A549 (cell line): Measurements from ENCODE around the gene CTNNBIP1. TPM values are rescaled to one million over a fixed set of nuclear protein-coding genes. Genes with fewer than 3 reads are reported as not detected.

ENCODE experiments used
- ATAC-seq, 2 experiments: fragments of 200-7000 bp in 1 of 2; fragments of >200 bp in 1 of 2; cut with Nextera tagmentation in 1 of 2; cut with Tn5 transposase in 1 of 2; 3 replicates each; pipeline versions ENCODE4 v1.8.0 to v1.9.1; 2018 to 2020; ENCODE audit warnings: mild to moderate bottlenecking in 1 of 2, moderate library complexity in 1 of 2
- CTCF ChIA-PET: fragments of 300-600 bp; sonication (Branson Sonifier 250); formaldehyde crosslinking; extraction: SDS; loops from one replicate; lab custom pipeline; 2021; ENCODE audit warnings: antibody characterized with exemption, inconsistent platforms; lab: Yijun Ruan, JAX
- POLR2A ChIA-PET: fragments of 350-600 bp; formaldehyde crosslinking; extraction: SDS; loops from one replicate; lab custom pipeline; 2021; ENCODE audit warnings: antibody characterized with exemption, inconsistent platforms; lab: Yijun Ruan, JAX
- DNase-seq, 2 experiments: peaks; one replicate each; pipeline versions ENCODE4 v3.0.0 to v3.0.0-alpha.2; 2011 to 2016; ENCODE audit warnings: low read depth in 1 of 2, low spot score in 1 of 2
- FAIRE-seq: peaks from 2 replicates; lab custom pipeline; 2011; peaks lifted over from hg19 to GRCh38; lab: Jason Lieb, UNC
- H3K27ac ChIP-seq, 2 experiments: fragments of >200 bp; sonication (Bioruptor Twin); formaldehyde crosslinking; 3 replicates each; pipeline ENCODE4 v1.5.1; 2016 to 2017
- H3K4me1 ChIP-seq: fragments of >200 bp; sonication (Bioruptor Twin); formaldehyde crosslinking; 3 replicates; pipeline ENCODE4 v1.6.1; 2016
- H3K4me2 ChIP-seq: fragments of >200 bp; sonication (Bioruptor Twin); formaldehyde crosslinking; 3 replicates; pipeline ENCODE4 v1.6.1; 2016
- H3K4me3 ChIP-seq: fragments of >200 bp; sonication (Bioruptor Twin); formaldehyde crosslinking; 3 replicates; pipeline ENCODE4 v1.5.1; 2016
- H3K9me3 ChIP-seq: fragments of >200 bp; sonication (Bioruptor Twin); formaldehyde crosslinking; 3 replicates; pipeline ENCODE4 v1.6.1; 2016
- CEBPB ChIP-seq, 2 experiments: fragments of >200 bp in 1 of 2; sonication (Bioruptor Twin) in 1 of 2; formaldehyde crosslinking in 1 of 2; IDR thresholded peaks; 2 replicates each; pipeline ENCODE4 v1.6.1; 2012 to 2016
- CHD4 ChIP-seq: fragments of 200-600 bp; sonication (generic); IDR thresholded peaks from 2 replicates; pipeline ENCODE4 v1.6.1; 2016; ENCODE audit warnings: antibody characterized with exemption, mild to moderate bottlenecking, borderline replicate concordance
- EP300 ChIP-seq, 2 experiments: fragments of >200 bp; sonication (Bioruptor Twin); formaldehyde crosslinking; IDR thresholded peaks; 2 replicates in 1 of 2; 3 replicates in 1 of 2; pipeline ENCODE4 v1.6.1; 2016 to 2017
- ESRRA ChIP-seq: fragments of 150-350 bp; IDR thresholded peaks from 2 replicates; pipeline ENCODE4 v1.6.1; 2014; ENCODE audit warnings: mild to moderate bottlenecking, low read length, borderline replicate concordance
- FOSB ChIP-seq: fragments of 250-450 bp; sonication (Bioruptor Pico); IDR thresholded peaks from 2 replicates; pipeline ENCODE4 v1.5.0; 2020; ENCODE audit warnings: mild to moderate bottlenecking, moderate library complexity
- FOSL2 ChIP-seq, 2 experiments: fragments of 450-650 bp in 1 of 2; fragments of >200 bp in 1 of 2; sonication (Bioruptor Twin) in 1 of 2; formaldehyde crosslinking; IDR thresholded peaks; 2 replicates each; pipeline versions ENCODE4 v1.5.0 to v1.6.1; 2016 to 2020; ENCODE audit warnings: mild to moderate bottlenecking in 1 of 2, moderate library complexity in 1 of 2
- FOXS1 ChIP-seq: fragments of 250-450 bp; sonication (Bioruptor Pico); IDR thresholded peaks from 2 replicates; pipeline ENCODE4 v1.5.0; 2020; ENCODE audit warnings: mild to moderate bottlenecking, moderate library complexity
- GATA3 ChIP-seq: IDR thresholded peaks from 2 replicates; pipeline ENCODE4 v1.6.1; 2012; ENCODE audit warnings: borderline replicate concordance
- HOXA7 ChIP-seq: fragments of 250-450 bp; sonication (Bioruptor Pico); IDR thresholded peaks from 2 replicates; pipeline ENCODE4 v1.5.0; 2020; ENCODE audit warnings: mild to moderate bottlenecking, moderate library complexity
- JUNB ChIP-seq: fragments of >200 bp; sonication (Bioruptor Twin); formaldehyde crosslinking; IDR thresholded peaks from 2 replicates; pipeline ENCODE4 v1.6.1; 2016
- MAX ChIP-seq: IDR thresholded peaks from 2 replicates; pipeline ENCODE4 v1.6.1; 2012
- MAZ ChIP-seq: fragments of 150-350 bp; IDR thresholded peaks from 2 replicates; pipeline ENCODE4 v1.6.1; 2014; ENCODE audit warnings: antibody characterized with exemption, low read depth, low read length, borderline replicate concordance
- NPAS2 ChIP-seq: fragments of 250-450 bp; sonication (Bioruptor Pico); IDR thresholded peaks from 2 replicates; pipeline ENCODE4 v1.8.0; 2022; ENCODE audit warnings: mild to moderate bottlenecking, moderate library complexity, borderline replicate concordance
- POLR2A ChIP-seq: IDR thresholded peaks from 2 replicates; pipeline ENCODE4 v1.6.1; 2012; ENCODE audit warnings: mild to moderate bottlenecking, low read length
- RARB ChIP-seq: fragments of 250-450 bp; sonication (Bioruptor Pico); IDR thresholded peaks from 2 replicates; pipeline ENCODE4 v1.8.0; 2021; ENCODE audit warnings: mild to moderate bottlenecking, moderate library complexity
- RCOR1 ChIP-seq: fragments of 150-350 bp; IDR thresholded peaks from 2 replicates; pipeline ENCODE4 v1.6.1; 2014; ENCODE audit warnings: antibody characterized with exemption, low read length, low read depth
- RFX5 ChIP-seq: fragments of 450-650 bp; IDR thresholded peaks from 2 replicates; pipeline ENCODE4 v1.7.1; 2014; ENCODE audit warnings: antibody characterized with exemption, mild to moderate bottlenecking, moderate library complexity
- SREBF2 ChIP-seq: fragments of 450-650 bp; IDR thresholded peaks from 2 replicates; pipeline ENCODE4 v1.6.1; 2014; ENCODE audit warnings: mild to moderate bottlenecking, moderate library complexity
- TFCP2L1 ChIP-seq: fragments of 250-450 bp; sonication (Bioruptor Pico); IDR thresholded peaks from 2 replicates; pipeline ENCODE4 v1.5.0; 2021; ENCODE audit warnings: mild to moderate bottlenecking
- WGBS: methylation state at CpG from one replicate; pipeline ENCODE4 v1.1.6; 2017; ENCODE audit errors: missing lambda C conversion rate; 5-methylcytosine and 5-hydroxymethylcytosine counted together
- polyA plus RNA-seq, 4 experiments: library from polyadenylated mRNA; depleted of rRNA in 3 of 4; stranded (reverse); fragments of >200 nt; fragmentation: RNase III in 1 of 4; extraction: RNeasy Plus Mini Kit Qiagen cat#74134 plus additional on column Dnase treatment in 1 of 4; gene quantifications; 2 replicates in 3 of 4; 3 replicates in 1 of 4; pipeline ENCODE4 v1.2.3, GENCODE V29; 2011 to 2017
- TF ChIP-seq, protein P1 (sequence below): IDR thresholded peaks from 2 replicates; pipeline ENCODE4 v1.6.1; 2012

CTNNBIP1 gene
- polyA plus RNA-seq, 2 of the 4 experiments (the other 2 are of a cell fraction): 5.6 to 10.4 TPM

DNA sequence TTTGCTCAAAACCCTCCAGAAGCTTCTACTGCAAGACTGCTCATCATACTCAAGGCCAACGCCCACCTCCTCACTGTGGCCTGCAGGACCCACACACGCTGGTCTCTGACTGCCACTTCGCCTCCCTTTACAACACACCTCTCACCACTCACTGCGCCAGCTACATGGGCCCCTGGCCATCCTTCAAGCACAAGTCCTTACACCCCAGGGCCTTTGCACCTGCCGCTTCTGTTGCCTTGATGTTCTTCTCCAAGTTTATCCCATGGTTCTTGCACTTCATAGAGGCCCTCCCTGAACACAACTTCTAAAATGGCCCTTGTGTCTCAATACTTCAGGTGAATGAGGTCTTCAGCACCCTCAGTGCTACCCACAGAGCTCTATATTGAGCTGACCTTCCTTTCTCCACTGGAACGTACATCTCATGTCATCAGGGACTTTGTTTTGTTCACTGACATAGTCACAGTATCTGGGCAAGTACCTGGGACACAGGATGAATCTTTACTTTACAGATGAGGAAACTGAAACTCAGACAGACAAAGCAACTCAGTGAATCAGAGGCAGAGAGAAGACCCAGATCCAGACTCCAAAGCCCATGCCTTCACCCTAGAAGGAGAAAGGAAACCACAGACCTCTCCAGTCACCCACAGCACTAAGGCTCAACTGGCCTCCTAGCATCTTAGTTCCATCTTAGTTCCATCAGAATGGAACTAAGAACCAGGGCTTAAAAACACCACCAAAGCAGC is 51.6 kb downstream of the CTNNBIP1 start:
- no peak for TF ChIP-seq MAX
- Histone ChIP-seq H3K9me3 (0 out of 3 replicates have a peak, but pooled peaks cover 3% of the 10 kb centered on the region), H3K4me3 (no peak overlapping the region), H3K4me1 (no peaks in the 10 kb centered on the region), H3K27ac (no peak overlapping the region), H3K4me2 (no peak overlapping the region)
- POLR2A ChIA-PET: no interaction called here
- DNase-seq (no peak), ATAC-seq (no peak), FAIRE-seq (no peak)
- CTCF ChIA-PET: interaction anchor here (0.6 to 6.7 kb wide), 4 partner anchors 9 to 272 kb away, joined by 3 to 52 read pairs (median 3); no protein-coding TSS in a partner anchor
- 90% methylated on average over 6 of the region's 6 CpGs for WGBS

DNA sequence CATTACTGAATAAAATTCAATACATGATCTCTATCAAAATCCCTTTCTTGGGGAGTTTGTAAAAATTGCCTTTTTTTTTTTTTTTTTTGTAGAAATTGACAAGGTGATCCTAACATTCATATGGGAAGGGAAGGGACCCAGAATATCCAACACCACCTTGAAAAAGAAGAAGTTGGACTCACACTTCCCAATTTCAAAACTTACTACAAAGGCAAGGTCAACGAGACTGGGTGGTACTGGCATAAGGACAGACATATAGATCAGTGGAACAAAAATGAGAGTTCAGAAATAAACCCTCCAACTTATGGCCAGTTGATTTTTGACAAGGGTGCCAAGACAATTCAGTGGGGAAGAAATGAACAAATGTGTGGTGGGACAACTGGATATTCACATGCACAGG is 54.9 kb downstream of the CTNNBIP1 start:
- no peak for DNase-seq
- 86% methylated on average over 1 of the region's 1 CpG for WGBS
- no peak overlapping the region for H3K4me3 ChIP-seq
- H3K4me2 ChIP-seq: no peak overlapping the region
- ATAC-seq: no peak
- FAIRE-seq: no peak
- TF ChIP-seq FOXS1 (CRISPR knock-in tag) (no peak), RFX5 (no peak), FOSB (CRISPR knock-in tag) (no peak), MAZ (no peak), SREBF2 (no peak), FOSL2 (IDR thresholded peaks at IDR 0.05) (no peak), FOSL2 (CRISPR knock-in tag; IDR thresholded peaks at IDR 0.05) (no peak), ESRRA (no peak)
- H3K27ac ChIP-seq: no peak overlapping the region
- POLR2A ChIA-PET: no interaction called here
- H3K4me1 ChIP-seq: no peaks in the 10 kb centered on the region
- H3K9me3 ChIP-seq: 0 out of 3 replicates have a peak, but pooled peaks cover 3% of the 10 kb centered on the region
- CTCF ChIA-PET: interaction anchor here (1.0 kb wide), 1 partner anchor 13 kb away, joined by 3 read pairs; no protein-coding TSS in a partner anchor

GRCh38 chr1:9853249-9853595 is 56.8 kb downstream of the CTNNBIP1 start:
- DNase-seq (no peak), FAIRE-seq (no peak), ATAC-seq (no peak)
- 88% methylated on average over 3 of the region's 4 CpGs for WGBS
- no peak overlapping the region for H3K4me2 ChIP-seq
- no peak overlapping the region for H3K4me3 ChIP-seq
- ChIA-PET CTCF (interaction anchor here (0.6 to 1.4 kb wide), 2 partner anchors 68 to 151 kb away, joined by 3 to 5 read pairs; no protein-coding TSS in a partner anchor), POLR2A (no interaction called here)
- 0 out of 3 replicates have a peak, but pooled peaks cover 3% of the 10 kb centered on the region for H3K9me3 ChIP-seq
- no peak for TF ChIP-seq EP300 (IDR thresholded peaks at IDR 0.05)
- TF ChIP-seq TFCP2L1 (CRISPR knock-in tag): no peak
- no peak for TF ChIP-seq CHD4
- no peak for TF ChIP-seq CEBPB (IDR thresholded peaks at IDR 0.05)
- no peak for TF ChIP-seq JUNB
- TF ChIP-seq RARB (CRISPR knock-in tag): no peak
- no peak for TF ChIP-seq HOXA7 (CRISPR knock-in tag)
- TF ChIP-seq, protein P1, sequence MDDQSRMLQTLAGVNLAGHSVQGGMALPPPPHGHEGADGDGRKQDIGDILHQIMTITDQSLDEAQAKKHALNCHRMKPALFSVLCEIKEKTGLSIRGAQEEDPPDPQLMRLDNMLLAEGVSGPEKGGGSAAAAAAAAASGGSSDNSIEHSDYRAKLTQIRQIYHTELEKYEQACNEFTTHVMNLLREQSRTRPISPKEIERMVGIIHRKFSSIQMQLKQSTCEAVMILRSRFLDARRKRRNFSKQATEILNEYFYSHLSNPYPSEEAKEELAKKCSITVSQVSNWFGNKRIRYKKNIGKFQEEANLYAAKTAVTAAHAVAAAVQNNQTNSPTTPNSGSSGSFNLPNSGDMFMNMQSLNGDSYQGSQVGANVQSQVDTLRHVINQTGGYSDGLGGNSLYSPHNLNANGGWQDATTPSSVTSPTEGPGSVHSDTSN: no peak
- no peak for TF ChIP-seq POLR2A
- no peak for TF ChIP-seq RCOR1
- TF ChIP-seq FOXS1 (CRISPR knock-in tag): no peak
- no peak for TF ChIP-seq NPAS2 (CRISPR knock-in tag)
- TF ChIP-seq MAX: no peak
- TF ChIP-seq GATA3: no peak
- no peaks in the 10 kb centered on the region for H3K4me1 ChIP-seq
- H3K27ac ChIP-seq: no peak overlapping the region
